ENCODE results near the gene KLHL25.
A peak's percentile ranks its signal among the peaks of the same experiment; 100 is the strongest.
"Not testable (repeated sequence)": the region's sequence is repeated elsewhere in the genome, so short reads cannot be mapped to it uniquely, and the experiment has no call there.

KLHL25 gene

GRCh38 chr15:85802617-85803016 is 7.9 kb upstream of the KLHL25 start:
- DNase-seq, result not testable (repeated sequence)

- no peak for DNase-seq
These were observed 5.9 kb upstream of the KLHL25 start for GRCh38 chr15:85800478-85801123.

GRCh38 chr15:85796371-85796770 is 1.6 kb upstream of the KLHL25 start:
- DNase-seq, result not testable (repeated sequence)

GRCh38 chr15:85795337-85796305 is 896 bp upstream of the KLHL25 start:
- no peak for DNase-seq

GRCh38 chr15:85793641-85794597 is 806 bp downstream of the KLHL25 start:
- DNase-seq, result peak in 3 of 5 experiments; percentile 12 to 63 (median 22)

- DNase-seq, result peak in 2 of 5 experiments; percentile 15 to 73
These were observed 1.7 kb downstream of the KLHL25 start for GRCh38 chr15:85792912-85793590.

GRCh38 chr15:85792102-85792731 is 2.5 kb downstream of the KLHL25 start:
- no peak for DNase-seq

GRCh38 chr15:85789496-85789875 is 5.2 kb downstream of the KLHL25 start:
- no peak for DNase-seq

- DNase-seq, result no peak
These were observed 5.8 kb downstream of the KLHL25 start for GRCh38 chr15:85788771-85789495.

GRCh38 chr15:85786781-85787114 is 8.0 kb downstream of the KLHL25 start:
- DNase-seq, result no peak

GRCh38 chr15:85785887-85786780 is 8.6 kb downstream of the KLHL25 start:
- DNase-seq, result peak in 1 of 5 experiments; percentile 34

- DNase-seq, result no peak
These were observed 12.7 kb downstream of the KLHL25 start for GRCh38 chr15:85782064-85782463.

GRCh38 chr15:85781099-85781498 is 13.6 kb downstream of the KLHL25 start:
- no peak for DNase-seq

GRCh38 chr15:85780225-85780985 is 14.3 kb downstream of the KLHL25 start:
- DNase-seq, result no peak

- no peak for DNase-seq
These were observed 15.5 kb downstream of the KLHL25 start for GRCh38 chr15:85779249-85779648.

- DNase-seq, result no peak
These were observed 16.5 kb downstream of the KLHL25 start for GRCh38 chr15:85778107-85778776.

GRCh38 chr15:85777250-85778106 is 17.2 kb downstream of the KLHL25 start:
- no peak for DNase-seq

- DNase-seq, result no peak
These were observed 20.8 kb downstream of the KLHL25 start for GRCh38 chr15:85773970-85774369.

Measured in T-helper 2 cell (primary cell).